Cerebellar cortex (tissue), 1 donor: ENCODE results near the gene ASPN.

Experiments used
- DNase-seq: peaks from one replicate; pipeline ENCODE4 v3.0.0-alpha.2; 2015; ENCODE audit warnings: low spot score

ASPN gene

GRCh38 chr9:92482329-92482728, at the start of gene ASPN:
ASPN (minus strand) TSS chr9:92482506.
- DNase-seq: no peak

- DNase-seq: no peak
Observed at GRCh38 chr9:92530893-92531292, 48.6 kb upstream of the ASPN start.

GRCh38 chr9:92529124-92529523, 46.8 kb upstream of the ASPN start:
- no peak for DNase-seq

GRCh38 chr9:92528522-92528849, 46.2 kb upstream of the ASPN start:
- no peak for DNase-seq

- no peak for DNase-seq
Observed at GRCh38 chr9:92527832-92528521, 45.7 kb upstream of the ASPN start.

- no peak for DNase-seq
Observed at GRCh38 chr9:92527291-92527828, 45.1 kb upstream of the ASPN start.

GRCh38 chr9:92525306-92525705, 43.0 kb upstream of the ASPN start:
- DNase-seq: no peak

- DNase-seq: no peak
Observed at GRCh38 chr9:92524881-92525280, 42.6 kb upstream of the ASPN start.

GRCh38 chr9:92522983-92523970, 41.0 kb upstream of the ASPN start:
- DNase-seq: no peak

- no peak for DNase-seq
Observed at GRCh38 chr9:92520837-92521236, 38.5 kb upstream of the ASPN start.

- no peak for DNase-seq
Observed at GRCh38 chr9:92518199-92518598, 35.9 kb upstream of the ASPN start.

GRCh38 chr9:92517046-92517445, 34.7 kb upstream of the ASPN start:
- DNase-seq: no peak

GRCh38 chr9:92516521-92516920, 34.2 kb upstream of the ASPN start:
- no peak for DNase-seq

GRCh38 chr9:92514635-92515034, 32.3 kb upstream of the ASPN start:
- no peak for DNase-seq

GRCh38 chr9:92513349-92513748, 31.0 kb upstream of the ASPN start:
- no peak for DNase-seq

- no peak for DNase-seq
Observed at GRCh38 chr9:92512622-92513021, 30.3 kb upstream of the ASPN start.

GRCh38 chr9:92510747-92511146, 28.4 kb upstream of the ASPN start:
- no peak for DNase-seq

- no peak for DNase-seq
Observed at GRCh38 chr9:92509050-92509449, 26.7 kb upstream of the ASPN start.

GRCh38 chr9:92508018-92508820, 25.9 kb upstream of the ASPN start:
- DNase-seq: no peak

GRCh38 chr9:92507496-92507895, 25.2 kb upstream of the ASPN start:
- DNase-seq: no peak

- no peak for DNase-seq
Observed at GRCh38 chr9:92507005-92507404, 24.7 kb upstream of the ASPN start.

- DNase-seq: no peak
Observed at GRCh38 chr9:92506184-92506857, 24.0 kb upstream of the ASPN start.
